GM12864 (cell line): ENCODE measurements around the gene NRDC.

Experiments
- DNase-seq: peaks from one replicate; pipeline ENCODE4 v3.0.0-alpha.2; 2011; ENCODE audit warnings: low read depth
- H3K4me3 ChIP-seq: 2 replicates; pipeline ENCODE4 v1.5.1; 2011; ENCODE audit warnings: mild to moderate bottlenecking, low read depth, low read length, control low read depth
- TF ChIP-seq, protein P1 (sequence below): IDR thresholded peaks from 2 replicates; pipeline ENCODE4 v1.5.1; 2011; ENCODE audit warnings: low read depth, mild to moderate bottlenecking, moderate library complexity, low read length, control low read depth, inconsistent platforms; ENCODE audit errors: missing control alignments

The NRDC gene

DNA sequence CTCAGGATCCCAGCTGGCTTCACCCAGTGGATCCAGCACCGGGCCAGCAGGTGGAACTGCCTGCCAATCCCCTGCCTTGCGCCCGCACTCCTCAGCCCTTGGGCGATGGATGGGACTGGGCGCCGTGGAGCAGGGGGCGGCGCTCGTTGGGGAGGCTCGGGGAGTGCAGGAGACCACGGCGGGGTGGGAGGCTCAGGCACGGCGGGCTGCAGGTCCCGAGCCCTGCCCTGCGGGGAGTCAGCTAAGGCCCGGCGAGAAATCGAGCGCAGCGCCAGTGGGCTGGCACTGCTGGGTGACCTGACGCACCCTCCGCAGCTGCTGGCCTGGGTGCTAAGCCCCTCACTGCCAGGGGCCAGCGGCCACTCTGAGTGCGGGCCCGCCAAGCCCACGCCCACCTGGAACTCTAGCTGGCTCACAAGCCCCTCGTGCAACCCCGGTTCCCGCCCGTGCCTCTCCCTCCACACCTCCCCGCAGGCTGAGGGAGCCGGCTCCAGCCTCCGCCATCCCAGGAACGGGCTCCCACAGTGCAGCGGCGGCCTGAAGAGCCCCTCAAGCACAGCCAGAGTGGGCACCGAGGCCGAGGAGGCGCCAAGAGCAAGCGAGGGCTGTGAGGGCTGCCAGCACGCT is 31.1 kb downstream of the NRDC start:
- TF ChIP-seq, protein P1, sequence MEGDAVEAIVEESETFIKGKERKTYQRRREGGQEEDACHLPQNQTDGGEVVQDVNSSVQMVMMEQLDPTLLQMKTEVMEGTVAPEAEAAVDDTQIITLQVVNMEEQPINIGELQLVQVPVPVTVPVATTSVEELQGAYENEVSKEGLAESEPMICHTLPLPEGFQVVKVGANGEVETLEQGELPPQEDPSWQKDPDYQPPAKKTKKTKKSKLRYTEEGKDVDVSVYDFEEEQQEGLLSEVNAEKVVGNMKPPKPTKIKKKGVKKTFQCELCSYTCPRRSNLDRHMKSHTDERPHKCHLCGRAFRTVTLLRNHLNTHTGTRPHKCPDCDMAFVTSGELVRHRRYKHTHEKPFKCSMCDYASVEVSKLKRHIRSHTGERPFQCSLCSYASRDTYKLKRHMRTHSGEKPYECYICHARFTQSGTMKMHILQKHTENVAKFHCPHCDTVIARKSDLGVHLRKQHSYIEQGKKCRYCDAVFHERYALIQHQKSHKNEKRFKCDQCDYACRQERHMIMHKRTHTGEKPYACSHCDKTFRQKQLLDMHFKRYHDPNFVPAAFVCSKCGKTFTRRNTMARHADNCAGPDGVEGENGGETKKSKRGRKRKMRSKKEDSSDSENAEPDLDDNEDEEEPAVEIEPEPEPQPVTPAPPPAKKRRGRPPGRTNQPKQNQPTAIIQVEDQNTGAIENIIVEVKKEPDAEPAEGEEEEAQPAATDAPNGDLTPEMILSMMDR: no peak
- H3K4me3 ChIP-seq: no peak overlapping the region
- DNase-seq: no peak

DNA sequence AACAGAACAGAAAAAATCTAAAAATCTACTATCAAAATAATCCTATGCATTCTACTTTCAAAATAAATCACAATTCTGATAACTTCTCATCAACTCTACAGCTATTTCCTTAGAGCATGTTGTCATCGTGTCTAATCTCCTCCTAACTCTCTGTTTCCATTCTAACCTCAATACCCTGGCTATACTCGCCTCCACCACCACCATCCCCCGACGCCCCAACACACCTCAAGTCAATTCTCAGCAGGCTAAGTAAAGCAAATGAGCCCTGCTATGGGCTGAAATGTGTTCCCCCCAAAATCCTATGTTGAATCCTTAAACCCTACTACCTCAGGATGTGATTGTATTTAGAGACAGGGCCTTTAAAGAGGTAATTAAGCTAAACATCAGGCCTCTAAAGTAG is 34.6 kb downstream of the NRDC start:
- no peak overlapping the region for H3K4me3 ChIP-seq

DNA sequence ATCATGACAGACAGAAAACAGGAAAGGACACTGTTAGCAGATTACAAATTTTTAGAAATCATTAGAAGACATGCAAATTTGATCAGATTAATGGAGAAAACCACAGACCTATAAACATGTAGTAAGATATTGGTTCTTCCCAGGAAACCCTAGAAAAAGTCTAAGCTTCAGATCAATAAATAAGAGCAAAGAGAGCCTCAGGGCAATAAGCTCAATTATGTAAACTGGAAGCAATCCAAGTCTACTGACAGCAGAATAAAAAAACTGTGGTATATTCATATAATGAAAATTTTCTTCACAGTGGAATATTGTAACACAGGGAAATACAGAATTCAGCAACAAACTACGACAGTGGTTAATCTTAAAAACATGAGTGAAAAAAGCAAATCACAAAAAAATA is 36.3 kb downstream of the NRDC start:
- DNase-seq: no peak
- TF ChIP-seq, protein P1: no peak
- H3K4me3 ChIP-seq: no peak overlapping the region

More for the DNA sequence above, 34.6 kb downstream of the NRDC start:
- no peak for DNase-seq
- TF ChIP-seq, protein P1: no peak

DNA sequence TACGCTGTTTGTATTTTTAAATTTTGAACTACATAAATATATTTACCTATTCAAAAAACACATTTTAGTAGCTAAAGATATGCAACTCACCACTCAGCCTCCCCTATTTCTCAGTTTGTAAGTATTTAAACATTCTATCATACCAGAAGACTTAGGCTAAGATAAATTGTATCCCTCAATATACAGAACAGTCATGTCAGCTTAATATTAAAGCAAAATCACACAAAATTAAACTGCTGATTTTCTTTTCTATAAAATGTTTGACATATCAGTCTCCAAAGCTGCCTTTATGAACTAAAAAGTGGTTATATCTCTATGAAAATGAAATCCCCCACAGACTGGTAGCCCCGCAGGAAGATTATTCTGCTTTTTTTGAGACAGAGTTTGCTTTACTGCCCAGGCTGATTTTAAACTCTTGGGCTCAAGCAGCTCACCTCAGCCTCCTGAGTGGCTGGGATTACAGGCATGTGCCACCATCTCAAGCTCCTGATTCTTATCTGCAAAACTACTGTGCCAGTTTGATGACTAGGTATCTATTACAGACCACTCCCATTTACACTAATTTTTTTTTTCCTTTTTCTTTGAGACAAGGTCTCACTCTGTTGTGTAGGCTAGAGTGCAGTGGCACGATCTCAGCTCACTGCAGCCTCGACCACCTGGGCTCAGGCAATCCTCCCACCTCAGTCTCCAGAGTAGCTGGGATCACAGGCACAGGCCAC is 37.6 kb downstream of the NRDC start:
- DNase-seq: no peak
- TF ChIP-seq, protein P1: no peak

DNA sequence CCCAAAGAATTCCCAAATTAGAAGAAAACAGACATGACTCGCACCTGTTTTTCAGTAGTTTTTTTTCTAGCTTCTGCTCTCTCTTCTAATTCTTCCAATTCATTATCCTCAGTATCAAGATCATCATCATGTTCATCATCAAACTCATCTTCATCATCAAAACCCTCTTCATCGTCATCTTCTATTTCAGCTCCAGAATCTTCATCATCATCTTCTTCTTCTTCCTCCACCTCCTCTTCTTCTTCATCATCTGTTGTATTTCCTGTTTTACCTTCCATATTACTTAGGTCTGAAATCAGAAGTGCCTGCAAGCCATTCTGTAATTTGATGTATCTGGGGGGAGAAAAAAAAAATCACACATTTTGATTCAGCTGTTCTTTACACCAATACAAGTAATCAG is 38.3 kb downstream of the NRDC start:
- no peak for DNase-seq
- TF ChIP-seq, protein P1: no peak
- H3K4me3 ChIP-seq: no peak overlapping the region

More for the DNA sequence above, 37.6 kb downstream of the NRDC start:
- no peak overlapping the region for H3K4me3 ChIP-seq

DNA sequence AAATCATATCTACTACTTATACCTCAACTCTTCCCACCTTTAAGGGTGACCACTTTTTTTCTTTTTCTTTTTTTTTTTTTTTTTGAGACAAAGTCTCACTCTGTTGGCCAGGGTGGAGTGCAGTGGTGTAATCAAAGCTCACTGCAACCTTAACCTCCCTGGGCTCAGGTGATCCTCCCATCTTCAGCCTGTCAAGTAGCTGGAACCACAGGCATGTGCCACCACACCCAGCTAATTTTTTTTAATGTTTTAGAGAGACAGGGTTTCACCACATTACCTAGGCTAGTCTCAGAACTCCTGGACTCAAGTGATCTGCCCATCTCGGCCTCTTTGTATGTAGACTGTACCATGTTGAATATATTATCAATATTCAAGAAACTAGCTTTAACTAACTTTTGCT is 39.4 kb downstream of the NRDC start:
- TF ChIP-seq, protein P1: no peak
- DNase-seq: no peak
- H3K4me3 ChIP-seq: no peak overlapping the region

DNA sequence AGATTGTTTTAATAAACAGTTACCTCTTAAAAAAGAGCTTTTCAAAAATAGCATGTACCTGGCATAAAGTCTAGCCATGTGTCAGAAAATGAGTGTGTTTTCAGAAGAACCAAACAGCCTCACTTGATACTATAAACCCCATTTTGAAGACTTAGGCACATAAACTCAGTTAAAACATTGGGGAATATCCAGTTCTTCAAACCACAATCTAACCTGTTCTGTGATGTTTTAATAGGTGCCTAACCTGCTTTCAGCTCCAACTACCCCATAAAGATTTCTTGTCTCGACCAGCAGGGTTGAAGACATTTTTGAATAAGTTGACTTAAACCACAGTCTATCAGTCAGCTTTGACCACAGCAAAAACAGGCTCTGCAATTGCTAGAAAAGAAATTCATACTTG is 41.3 kb downstream of the NRDC start:
- no peak for DNase-seq
- H3K4me3 ChIP-seq: no peak overlapping the region
- TF ChIP-seq, protein P1: no peak
